Gastrocnemius medialis (tissue), 4 donors: ENCODE results near the gene ALK. TPM values are rescaled to one million over a fixed set of nuclear protein-coding genes. Genes with fewer than 3 reads are reported as not detected.
A peak's percentile ranks its signal among the peaks of the same experiment; 100 is the strongest.

ENCODE experiments used
- ATAC-seq, 2 donors: fragments of 150-250 bp; one replicate each; pipeline ENCODE4 v1.9.1; 2016
- DNase-seq, 2 donors: peaks; one replicate each; pipeline ENCODE4 v3.0.0-alpha.2; 2019
- H3K27ac ChIP-seq, 4 donors: fragments of 200-600 bp; sonication (generic); 1 replicate in 1 of 4; 2 replicates in 3 of 4; pipeline ENCODE4 v1.5.1; 2016 to 2018; ENCODE audit warnings: mild to moderate bottlenecking in 2 of 4, moderate library complexity in 1 of 4
- H3K27me3 ChIP-seq, 3 donors: fragments of 200-600 bp; sonication (generic) in 2 of 3; 1 replicate in 1 of 3; 2 replicates in 2 of 3; pipeline versions ENCODE4 v1.5.1 to v1.6.0; 2016 to 2019; ENCODE audit warnings: mild to moderate bottlenecking in 1 of 3, moderate library complexity in 1 of 3
- H3K36me3 ChIP-seq, 2 donors: fragments of 200-600 bp; sonication (generic) in 1 of 2; one replicate each; pipeline ENCODE4 v1.5.1; 2017 to 2018
- H3K4me1 ChIP-seq, 2 donors: fragments of 200-600 bp; sonication (generic) in 1 of 2; one replicate each; pipeline ENCODE4 v1.5.1; 2016 to 2017; ENCODE audit warnings: mild to moderate bottlenecking in 2 of 2
- H3K4me3 ChIP-seq, 4 donors: fragments of 200-600 bp; sonication (generic) in 3 of 4; 1 replicate in 1 of 4; 2 replicates in 3 of 4; pipeline ENCODE4 v1.5.1; 2016 to 2019; ENCODE audit warnings: mild to moderate bottlenecking in 2 of 4
- H3K9me3 ChIP-seq, 3 donors: fragments of 200-600 bp; sonication (generic) in 2 of 3; 1 replicate in 1 of 3; 2 replicates in 2 of 3; pipeline ENCODE4 v1.5.1; 2016 to 2019
- CTCF ChIP-seq, 5 experiments: fragments of 450-650 bp in 3 of 5; fragments of 200-600 bp in 2 of 5; sonication (generic) in 2 of 5; IDR thresholded peaks in 4 of 5; conservative IDR thresholded peaks in 1 of 5; 1 replicate in 4 of 5; 2 replicates in 1 of 5; pipeline ENCODE4 v1.5.1; 2016 to 2019; ENCODE audit warnings: antibody characterized with exemption in 5 of 5, mild to moderate bottlenecking in 3 of 5, moderate library complexity in 3 of 5
- POLR2A ChIP-seq, 2 donors: fragments of 450-650 bp; IDR thresholded peaks; one replicate each; pipeline ENCODE4 v1.6.1; 2017; ENCODE audit warnings: antibody characterized with exemption in 2 of 2, mild to moderate bottlenecking in 2 of 2, moderate library complexity in 2 of 2
- in situ Hi-C, 4 donors: fragments of 200-750 bp; cut with MboI; loops; one replicate each; pipeline versions ENCODE4 v1.15.0 to v1.8.0; 2017; ENCODE audit warnings: low sequenced_read_pairs in 4 of 4
- intact Hi-C: fragments of 100-400 bp; cut with DNase I; formaldehyde crosslinking; loops from one replicate; pipeline ENCODE4 v1.15.1; 2023; ENCODE audit warnings: low total_unique reads
- total RNA-seq, 4 donors: library from RNA; depleted of rRNA; stranded (reverse); fragments of >200 nt; gene quantifications; one replicate each; pipeline versions ENCODE4 v1.1.0 to v1.2.3, GENCODE V29; 2016

ALK gene
- total RNA-seq, 4 donors from 2014 or later: not detected

- Histone ChIP-seq H3K4me1 (peaks cover 5 to 10% of the 10 kb centered on the region in 2 donors), H3K27me3 (peaks cover 0 to 2% (median 0%) of the 10 kb centered on the region in 3 donors), H3K9me3 (no peaks in the 10 kb centered on the region), H3K27ac (peak overlapping the region in 1 of 4 donors; percentile 31), H3K36me3 (no peaks in the 10 kb centered on the region), H3K4me3 (no peak overlapping the region)
- ATAC-seq (peak in 1 of 2 donors; percentile 62), DNase-seq (no peak)
- TF ChIP-seq CTCF (IDR thresholded peaks at IDR 0.05 in 4 of 5, conservative IDR thresholded peaks at IDR 0.05 in 1 of 5) (no peak), POLR2A (IDR thresholded peaks at IDR 0.05) (no peak)
- intact Hi-C loops: no loop called here
- in situ Hi-C loops: no loop called here
These were observed 393.0 kb downstream of the ALK start for GRCh38 chr2:29528371-29528770.

- Histone ChIP-seq H3K27me3 (peaks cover 0 to 2% (median 0%) of the 10 kb centered on the region in 3 donors), H3K36me3 (no peaks in the 10 kb centered on the region), H3K4me3 (no peak overlapping the region), H3K9me3 (no peaks in the 10 kb centered on the region), H3K4me1 (peaks cover 5 to 10% of the 10 kb centered on the region in 2 donors), H3K27ac (no peak overlapping the region)
- in situ Hi-C loops (no loop called here), intact Hi-C loops (no loop called here)
- DNase-seq (no peak), ATAC-seq (no peak)
- TF ChIP-seq CTCF (IDR thresholded peaks at IDR 0.05 in 4 of 5, conservative IDR thresholded peaks at IDR 0.05 in 1 of 5) (no peak), POLR2A (IDR thresholded peaks at IDR 0.05) (no peak)
These were observed 393.4 kb downstream of the ALK start for GRCh38 chr2:29527947-29528346.

- DNase-seq (no peak), ATAC-seq (no peak)
- intact Hi-C loops: no loop called here
- H3K27me3 ChIP-seq: peaks cover 0 to 2% (median 0%) of the 10 kb centered on the region in 3 donors
- no peak overlapping the region for H3K4me3 ChIP-seq
- H3K4me1 ChIP-seq: peaks cover 0 to 7% of the 10 kb centered on the region in 2 donors
- H3K9me3 ChIP-seq: no peaks in the 10 kb centered on the region
- in situ Hi-C loops: no loop called here
- H3K36me3 ChIP-seq: no peaks in the 10 kb centered on the region
- H3K27ac ChIP-seq: no peak overlapping the region
- TF ChIP-seq CTCF (IDR thresholded peaks at IDR 0.05 in 4 of 5, conservative IDR thresholded peaks at IDR 0.05 in 1 of 5) (no peak), POLR2A (IDR thresholded peaks at IDR 0.05) (no peak)
These were observed 394.5 kb downstream of the ALK start for GRCh38 chr2:29526587-29527586.

GRCh38 chr2:29525921-29526320 lies 395.5 kb downstream of the ALK start:
- H3K36me3 ChIP-seq: no peaks in the 10 kb centered on the region
- in situ Hi-C loops: no loop called here
- DNase-seq (no peak), ATAC-seq (no peak)
- H3K9me3 ChIP-seq: no peaks in the 10 kb centered on the region
- peaks cover 0 to 2% (median 0%) of the 10 kb centered on the region in 3 donors for H3K27me3 ChIP-seq
- peaks cover 0 to 7% of the 10 kb centered on the region in 2 donors for H3K4me1 ChIP-seq
- intact Hi-C loops: no loop called here
- no peak overlapping the region for H3K4me3 ChIP-seq
- TF ChIP-seq CTCF (IDR thresholded peaks at IDR 0.05 in 4 of 5, conservative IDR thresholded peaks at IDR 0.05 in 1 of 5) (no peak), POLR2A (IDR thresholded peaks at IDR 0.05) (no peak)
- no peak overlapping the region for H3K27ac ChIP-seq
